HepG2 (cell line): ENCODE data around the gene RPL41. TPM values are rescaled to one million over a fixed set of nuclear protein-coding genes. Genes with fewer than 3 reads are reported as not detected.

Experiments used
- EZH2 ChIP-seq: conservative IDR thresholded peaks from 2 replicates; pipeline ENCODE4 v1.6.1; 2012; ENCODE audit warnings: mild to moderate bottlenecking, low read depth, low read length, moderate library complexity
- GABPA ChIP-seq, 2 experiments: IDR thresholded peaks; 2 replicates each; pipeline ENCODE4 v1.6.1; 2011 to 2016; ENCODE audit warnings: low read depth in 2 of 2, low read length in 1 of 2, missing biosample characterization in 1 of 2, missing genetic modification characterization in 1 of 2
- HNRNPH1 ChIP-seq: fragments of 200-400 bp; formaldehyde crosslinking; optimal IDR thresholded peaks from 2 replicates; pipeline ENCODE3; 2017; ENCODE audit warnings: mild to moderate bottlenecking, low read depth, low read length
- MTA1 ChIP-seq: sonication (generic); formaldehyde crosslinking; IDR thresholded peaks from 2 replicates; pipeline ENCODE4 v1.4.0; 2020; ENCODE audit warnings: missing genetic modification reagents, mild to moderate bottlenecking, borderline replicate concordance
- PHF5A ChIP-seq: IDR thresholded peaks from one replicate; pipeline ENCODE4 v1.6.1; 2018; ENCODE audit warnings: low read depth, missing genetic modification reagents; ENCODE audit not compliant: unreplicated experiment
- POLR2A ChIP-seq, 2 experiments: IDR thresholded peaks; 2 replicates each; pipeline ENCODE4 v1.6.1; 2011; ENCODE audit warnings: low read depth in 2 of 2, low read length in 2 of 2, mild to moderate bottlenecking in 1 of 2, moderate library complexity in 1 of 2; ENCODE audit not compliant: insufficient read depth in 1 of 2
- RAD21 ChIP-seq: fragments of 450-650 bp; formaldehyde crosslinking; IDR thresholded peaks from 2 replicates; pipeline ENCODE4 v1.5.0; 2020; ENCODE audit warnings: mild to moderate bottlenecking
- REST ChIP-seq, 2 experiments: IDR thresholded peaks; 2 replicates each; pipeline ENCODE4 v1.6.1; 2011 to 2012; ENCODE audit warnings: low read length in 2 of 2, borderline replicate concordance in 1 of 2, low read depth in 1 of 2, mild to moderate bottlenecking in 1 of 2, moderate library complexity in 1 of 2
- TRAFD1 ChIP-seq: sonication (generic); formaldehyde crosslinking; IDR thresholded peaks from 2 replicates; pipeline ENCODE4 v1.5.1; 2020; ENCODE audit warnings: missing genetic modification reagents, mild to moderate bottlenecking, borderline replicate concordance
- ZBTB20 ChIP-seq: sonication (generic); formaldehyde crosslinking; IDR thresholded peaks from 2 replicates; pipeline ENCODE4 v1.8.1; 2023; ENCODE audit warnings: missing genetic modification reagents, low read depth, mild to moderate bottlenecking, borderline replicate concordance
- ZBTB25 ChIP-seq: IDR thresholded peaks from 2 replicates; pipeline ENCODE4 v1.6.1; 2018; ENCODE audit warnings: missing genetic modification reagents
- ZBTB49 ChIP-seq: sonication (generic); formaldehyde crosslinking; IDR thresholded peaks from 2 replicates; pipeline ENCODE4 v1.4.0; 2020; ENCODE audit warnings: missing genetic modification reagents, borderline replicate concordance
- ZFX ChIP-seq: sonication (generic); formaldehyde crosslinking; IDR thresholded peaks from 2 replicates; pipeline ENCODE4 v1.4.0; 2020; ENCODE audit warnings: mild to moderate bottlenecking, low read depth, missing genetic modification reagents, moderate library complexity
- ZNF558 ChIP-seq: sonication (generic); formaldehyde crosslinking; IDR thresholded peaks from 2 replicates; pipeline ENCODE4 v1.9.0; 2022; ENCODE audit warnings: mild to moderate bottlenecking, missing genetic modification reagents, borderline replicate concordance
- ZNF567 ChIP-seq: sonication (generic); formaldehyde crosslinking; IDR thresholded peaks from 2 replicates; pipeline ENCODE4 v1.8.1; 2023; ENCODE audit warnings: mild to moderate bottlenecking, missing genetic modification reagents, borderline replicate concordance
- ZNF576 ChIP-seq: sonication (generic); formaldehyde crosslinking; IDR thresholded peaks from 2 replicates; pipeline ENCODE4 v1.4.0; 2020; ENCODE audit warnings: mild to moderate bottlenecking, missing genetic modification reagents
- ZNF784 ChIP-seq: sonication (generic); formaldehyde crosslinking; IDR thresholded peaks from 2 replicates; pipeline ENCODE4 v1.5.1; 2020; ENCODE audit warnings: missing genetic modification reagents, mild to moderate bottlenecking, borderline replicate concordance
- polyA plus RNA-seq, 8 experiments: library from polyadenylated mRNA; depleted of rRNA in 3 of 8; stranded (reverse) in 7 of 8; unstranded in 1 of 8; fragments of >200 nt; fragmentation: Illumina TruSeq in 4 of 8; extraction: Trizol in 4 of 8; gene quantifications; 2 replicates each; pipeline versions ENCODE4 v1.2.1 to v1.2.3, GENCODE V29; 2011 to 2016; ENCODE audit warnings: low read depth in 4 of 8, missing spikeins in 1 of 8, mixed read lengths in 1 of 8; ENCODE audit not compliant: insufficient read depth in 1 of 8
- total RNA-seq, 5 experiments: library from RNA; depleted of rRNA; stranded (reverse); fragments of >200 nt; fragmentation: Illumina TruSeq; extraction: Trizol; gene quantifications; 2 replicates each; pipeline ENCODE4 v1.2.3, GENCODE V29; 2016; ENCODE audit warnings: low read depth in 1 of 5

RPL41 gene
- total and polyA plus RNA-seq, 2 of the 13 experiments (the other 11 are each of a cell fraction or from before 2014, with no cell fraction given) = 4,012 to 7,670 TPM

GRCh38 chr12:56080556-56081138 lies 35.8 kb upstream of the RPL41 start (continued):
- TF ChIP-seq TRAFD1 (CRISPR knock-in tag) (no peak), EZH2 (no peak), RAD21 (no peak), POLR2A (IDR thresholded peaks at IDR 0.05; ENCODE audit: insufficient read depth in 1 of 2, low read depth in 2 of 2, low read length in 2 of 2) (peak; percentile 55 to 68; a peak in 2 of 4 replicates), ZFX (CRISPR knock-in tag) (peak; percentile 51; the same call in 1 of the 2 replicates), PHF5A (CRISPR knock-in tag) (no peak), ZNF567 (CRISPR knock-in tag) (peak; percentile 48; the same call in 1 of the 2 replicates), ZNF558 (CRISPR knock-in tag) (peak; percentile 54; the same call in 1 of the 2 replicates), ZBTB49 (CRISPR knock-in tag) (no peak), HNRNPH1 (no peak), REST (IDR thresholded peaks at IDR 0.05; ENCODE audit: borderline replicate concordance in 1 of 2, low read depth in 1 of 2, low read length in 2 of 2) (peak in 1 of 2 experiments; percentile 43; a peak in 1 of 4 replicates), ZBTB25 (CRISPR knock-in tag) (peak; percentile 71; the same call in 1 of the 2 replicates), ZNF576 (CRISPR knock-in tag) (no peak), ZBTB20 (no peak), GABPA (IDR thresholded peaks at IDR 0.05; ENCODE audit: low read depth, low read length) (no peak), GABPA (CRISPR knock-in tag; IDR thresholded peaks at IDR 0.05; ENCODE audit: low read depth) (peak; percentile 35; the same call in 1 of the 2 replicates), MTA1 (CRISPR knock-in tag) (no peak), ZNF784 (CRISPR knock-in tag) (peak; percentile 20; the same call in 1 of the 2 replicates)
